CD14-positive monocyte (primary cell): ENCODE measurements around the gene AGAP1. TPM values are rescaled to one million over a fixed set of nuclear protein-coding genes. Genes with fewer than 3 reads are reported as not detected.

Experiments used
- DNase-seq, 3 donors: peaks; one replicate each; pipeline ENCODE4 v3.0.0-alpha.2; 2011 to 2022
- H2AFZ ChIP-seq: 2 replicates; pipeline ENCODE4 v1.6.0; 2012; ENCODE audit warnings: mild to moderate bottlenecking, low read depth, low read length, inconsistent platforms; ENCODE audit not compliant: insufficient read depth, poor library complexity, severe bottlenecking
- H3K27ac ChIP-seq, 2 donors: 1 replicate in 1 of 2; 2 replicates in 1 of 2; pipeline ENCODE4 v1.5.1; 2012 to 2013; ENCODE audit warnings: low read length in 2 of 2, control low read depth in 1 of 2, inconsistent platforms in 1 of 2, low read depth in 1 of 2, mild to moderate bottlenecking in 1 of 2
- H3K27me3 ChIP-seq, 2 donors: one replicate each; pipeline versions ENCODE4 v1.6.0 to v1.6.1; 2011 to 2013; ENCODE audit warnings: low read length in 2 of 2; ENCODE audit not compliant: control insufficient read depth in 2 of 2, insufficient read depth in 2 of 2
- H3K36me3 ChIP-seq, 2 donors: replicated peaks in 1 of 2; 1 replicate in 1 of 2; 2 replicates in 1 of 2; pipeline versions ENCODE4 v1.5.1 to v1.6.1; 2012 to 2013; ENCODE audit warnings: low read length in 2 of 2, control low read depth in 1 of 2, inconsistent platforms in 1 of 2, mild to moderate bottlenecking in 1 of 2; ENCODE audit not compliant: insufficient read depth in 2 of 2, control insufficient read depth in 1 of 2
- H3K4me1 ChIP-seq, 2 donors: 1 replicate in 1 of 2; 2 replicates in 1 of 2; pipeline versions ENCODE4 v1.5.1 to v1.6.1; 2012 to 2013; ENCODE audit warnings: low read length in 2 of 2, control low read depth in 1 of 2, inconsistent platforms in 1 of 2, mild to moderate bottlenecking in 1 of 2, moderate library complexity in 1 of 2; ENCODE audit not compliant: insufficient read depth in 2 of 2, control insufficient read depth in 1 of 2
- H3K4me2 ChIP-seq: replicated peaks from 2 replicates; pipeline ENCODE3; 2012; ENCODE audit warnings: low read length, moderate library complexity, mild to moderate bottlenecking; ENCODE audit not compliant: poor library complexity, severe bottlenecking; ENCODE audit errors: extremely low read depth
- H3K4me3 ChIP-seq, 3 experiments: fragments of 200-600 bp in 1 of 3; sonication (generic) in 1 of 3; replicated peaks in 1 of 3; 1 replicate in 2 of 3; 2 replicates in 1 of 3; pipeline ENCODE4 v1.5.1; 2011 to 2013; ENCODE audit warnings: low read length in 3 of 3, mild to moderate bottlenecking in 3 of 3, control low read depth in 2 of 3, low read depth in 2 of 3, inconsistent platforms in 1 of 3, moderate library complexity in 1 of 3
- H3K79me2 ChIP-seq: 2 replicates; pipeline ENCODE4 v1.6.0; 2012; ENCODE audit warnings: mild to moderate bottlenecking, control low read depth, inconsistent platforms, low read length, moderate library complexity; ENCODE audit not compliant: insufficient read depth
- H3K9ac ChIP-seq: 2 replicates; pipeline ENCODE4 v1.6.0; 2017; ENCODE audit warnings: low read length, mild to moderate bottlenecking; ENCODE audit not compliant: insufficient read depth, poor library complexity, severe bottlenecking
- H3K9me3 ChIP-seq, 2 donors: replicated peaks in 1 of 2; 1 replicate in 1 of 2; 2 replicates in 1 of 2; pipeline versions ENCODE4 v1.5.1 to v1.6.1; 2012 to 2013; ENCODE audit warnings: low read length in 2 of 2, control low read depth in 1 of 2; ENCODE audit not compliant: control insufficient read depth in 1 of 2, insufficient read depth in 1 of 2
- H4K20me1 ChIP-seq: 2 replicates; pipeline ENCODE4 v1.6.0; 2012; ENCODE audit warnings: mild to moderate bottlenecking, low read length, control low read depth, moderate library complexity; ENCODE audit not compliant: insufficient read depth
- H3K27ac Mint-ChIP-seq, 7 donors: one replicate each; pipeline ENCODE4 v1.8.0; 2020; ENCODE audit warnings: mild to moderate bottlenecking in 7 of 7, mixed read lengths in 7 of 7, moderate library complexity in 6 of 7, inconsistent platforms in 2 of 7
- H3K27me3 Mint-ChIP-seq, 3 donors: one replicate each; pipeline ENCODE4 v1.8.0; 2021 to 2022; ENCODE audit warnings: low read depth in 3 of 3, mild to moderate bottlenecking in 3 of 3, mixed read lengths in 3 of 3, moderate library complexity in 3 of 3, inconsistent platforms in 1 of 3
- H3K36me3 Mint-ChIP-seq, 2 donors: one replicate each; pipeline ENCODE4 v1.8.0; 2020; ENCODE audit warnings: mixed read lengths in 2 of 2, inconsistent platforms in 1 of 2, mild to moderate bottlenecking in 1 of 2
- H3K4me1 Mint-ChIP-seq: one replicate; pipeline ENCODE4 v1.8.0; 2020; ENCODE audit warnings: mild to moderate bottlenecking, mixed read lengths
- H3K4me3 Mint-ChIP-seq, 2 donors: one replicate each; pipeline ENCODE4 v1.8.0; 2020; ENCODE audit warnings: mild to moderate bottlenecking in 2 of 2, mixed read lengths in 2 of 2, moderate library complexity in 1 of 2
- H3K9me3 Mint-ChIP-seq, 7 donors: one replicate each; pipeline ENCODE4 v1.8.0; 2020 to 2022; ENCODE audit warnings: mixed read lengths in 7 of 7, mild to moderate bottlenecking in 6 of 7, moderate library complexity in 6 of 7, inconsistent platforms in 2 of 7
- WGBS: methylation state at CpG from one replicate; pipeline ENCODE4 v1.1.5; 2013; ENCODE audit warnings: missing lambda C conversion rate; ENCODE audit not compliant: insufficient coverage; 5-methylcytosine and 5-hydroxymethylcytosine counted together
- intact Hi-C, 2 donors: fragments of 100-400 bp; cut with micrococcal nuclease; formaldehyde crosslinking; loops; one replicate each; pipeline versions ENCODE4 v1.15.0 to v1.15.1; 2023
- polyA plus RNA-seq, 3 donors: library from polyadenylated mRNA; depleted of rRNA in 1 of 3; unstranded in 2 of 3; stranded (reverse) in 1 of 3; fragments of 300-500 nt in 2 of 3; fragments of >200 nt in 1 of 3; fragmentation: Illumina TruSeq in 2 of 3; gene quantifications; 1 replicate in 2 of 3; 2 replicates in 1 of 3; pipeline ENCODE4 v1.2.3, GENCODE V29; 2012 to 2021
- TF ChIP-seq, protein P1 (sequence below): fragments of 200-600 bp; IDR thresholded peaks from one replicate; pipeline ENCODE4 v1.8.0; 2022; ENCODE audit warnings: antibody characterized with exemption, mild to moderate bottlenecking

Gene AGAP1
- polyA plus RNA-seq, 3 donors, result 0.12 TPM; not detected in 2

DNA sequence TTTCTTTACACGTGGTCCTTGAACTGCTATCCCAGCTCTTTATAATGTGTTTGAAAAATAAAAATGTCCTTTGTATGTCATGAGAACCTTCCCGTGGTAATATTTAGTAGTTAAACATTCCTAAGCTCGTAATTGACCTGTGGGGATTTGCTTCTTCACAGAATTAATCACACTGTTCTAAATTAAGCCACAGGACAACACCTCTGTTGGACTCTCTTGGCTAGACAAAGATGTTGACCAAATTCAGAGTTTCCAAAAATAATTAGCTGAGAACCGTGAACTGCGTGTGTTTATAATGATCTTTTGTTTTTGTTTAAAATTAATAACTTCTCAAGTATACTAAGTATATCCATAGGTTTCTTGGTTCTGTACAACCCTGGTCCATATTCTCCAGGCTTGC, 528.3 kb downstream of the AGAP1 start:
- Histone ChIP-seq H3K4me2 (no peak overlapping the region), H3K79me2 (no peaks in the 10 kb centered on the region), H3K36me3 (no peaks in the 10 kb centered on the region), H3K27me3 (no peaks in the 10 kb centered on the region), H3K4me3 (no peak overlapping the region), H3K9me3 (no peaks in the 10 kb centered on the region), H4K20me1 (no peaks in the 10 kb centered on the region), H2AFZ (no peak overlapping the region), H3K9ac (no peak overlapping the region), H3K27ac (no peak overlapping the region), H3K4me1 (no peaks in the 10 kb centered on the region)
- no peaks in the 10 kb centered on the region for H3K36me3 Mint-ChIP-seq
- WGBS, result no CpG with 5 or more reads among the region's 5 CpGs
- no peaks in the 10 kb centered on the region for H3K4me1 Mint-ChIP-seq
- H3K9me3 Mint-ChIP-seq, result peaks cover 0 to 2% (median 0%) of the 10 kb centered on the region in 7 donors
- no peak overlapping the region for H3K27ac Mint-ChIP-seq
- no peak for DNase-seq
- H3K27me3 Mint-ChIP-seq, result peaks cover 0 to 4% (median 0%) of the 10 kb centered on the region in 3 donors
- H3K4me3 Mint-ChIP-seq, result no peak overlapping the region
- TF ChIP-seq, protein P1, sequence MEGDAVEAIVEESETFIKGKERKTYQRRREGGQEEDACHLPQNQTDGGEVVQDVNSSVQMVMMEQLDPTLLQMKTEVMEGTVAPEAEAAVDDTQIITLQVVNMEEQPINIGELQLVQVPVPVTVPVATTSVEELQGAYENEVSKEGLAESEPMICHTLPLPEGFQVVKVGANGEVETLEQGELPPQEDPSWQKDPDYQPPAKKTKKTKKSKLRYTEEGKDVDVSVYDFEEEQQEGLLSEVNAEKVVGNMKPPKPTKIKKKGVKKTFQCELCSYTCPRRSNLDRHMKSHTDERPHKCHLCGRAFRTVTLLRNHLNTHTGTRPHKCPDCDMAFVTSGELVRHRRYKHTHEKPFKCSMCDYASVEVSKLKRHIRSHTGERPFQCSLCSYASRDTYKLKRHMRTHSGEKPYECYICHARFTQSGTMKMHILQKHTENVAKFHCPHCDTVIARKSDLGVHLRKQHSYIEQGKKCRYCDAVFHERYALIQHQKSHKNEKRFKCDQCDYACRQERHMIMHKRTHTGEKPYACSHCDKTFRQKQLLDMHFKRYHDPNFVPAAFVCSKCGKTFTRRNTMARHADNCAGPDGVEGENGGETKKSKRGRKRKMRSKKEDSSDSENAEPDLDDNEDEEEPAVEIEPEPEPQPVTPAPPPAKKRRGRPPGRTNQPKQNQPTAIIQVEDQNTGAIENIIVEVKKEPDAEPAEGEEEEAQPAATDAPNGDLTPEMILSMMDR, result no peak
- intact Hi-C loops, result no loop called here

DNA sequence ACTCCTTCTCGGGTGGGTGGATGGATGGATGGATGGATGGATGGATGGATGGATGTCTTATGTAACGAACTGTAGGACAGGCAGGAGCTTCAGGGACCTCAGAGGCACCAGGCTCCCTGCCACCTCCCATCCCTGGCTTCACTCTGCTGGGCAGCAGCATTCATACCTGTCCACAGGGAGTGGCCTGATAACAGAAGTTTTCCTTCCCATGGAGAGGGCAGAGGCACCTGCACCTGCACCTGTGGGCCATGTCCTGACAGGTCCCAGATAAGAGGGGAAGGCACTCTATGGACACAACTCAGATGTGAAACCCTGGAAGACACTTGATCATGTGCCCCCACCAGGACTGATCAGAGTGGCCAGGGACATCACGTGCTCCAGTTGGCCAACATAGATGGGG, 532.0 kb downstream of the AGAP1 start:
- no peak overlapping the region for H3K4me3 Mint-ChIP-seq
- H3K4me1 Mint-ChIP-seq, result no peaks in the 10 kb centered on the region
- Histone ChIP-seq H3K4me1 (no peaks in the 10 kb centered on the region), H3K4me2 (no peak overlapping the region), H3K36me3 (no peaks in the 10 kb centered on the region), H2AFZ (no peak overlapping the region), H4K20me1 (no peaks in the 10 kb centered on the region), H3K9me3 (peaks cover 0 to 2% of the 10 kb centered on the region in 2 donors), H3K79me2 (no peaks in the 10 kb centered on the region), H3K4me3 (no peak overlapping the region), H3K27me3 (no peaks in the 10 kb centered on the region), H3K9ac (no peak overlapping the region), H3K27ac (no peak overlapping the region)
- TF ChIP-seq, protein P1, result no peak
- intact Hi-C loops, result no loop called here
- DNase-seq, result no peak
- peaks cover 0 to 7% (median 5%) of the 10 kb centered on the region in 7 donors for H3K9me3 Mint-ChIP-seq
- H3K27ac Mint-ChIP-seq, result no peak overlapping the region
- H3K36me3 Mint-ChIP-seq, result no peaks in the 10 kb centered on the region
- H3K27me3 Mint-ChIP-seq, result peaks cover 2 to 8% (median 2%) of the 10 kb centered on the region in 3 donors
- no CpG with 5 or more reads among the region's 3 CpGs for WGBS
